Testis (tissue), 3 donors: ENCODE data around the gene UBASH3B. TPM values are rescaled to one million over a fixed set of nuclear protein-coding genes. Genes with fewer than 3 reads are reported as not detected.

Experiments used
- DNase-seq: peaks from one replicate; pipeline ENCODE4 v3.0.0-alpha.2; 2019
- H3K27ac ChIP-seq, 2 donors: fragments of 200-600 bp; sonication (generic); one replicate each; pipeline ENCODE4 v1.5.1; 2019
- H3K27me3 ChIP-seq: fragments of 200-600 bp; sonication (generic); one replicate; pipeline ENCODE4 v1.5.1; 2019
- H3K36me3 ChIP-seq: fragments of 200-600 bp; sonication (generic); one replicate; pipeline ENCODE4 v1.5.1; 2017; ENCODE audit warnings: low read depth; ENCODE audit errors: missing control alignments
- H3K4me1 ChIP-seq: fragments of 200-600 bp; sonication (generic); one replicate; pipeline ENCODE4 v1.5.1; 2019
- H3K4me3 ChIP-seq, 2 donors: fragments of 200-600 bp; sonication (generic); one replicate each; pipeline ENCODE4 v1.5.1; 2017 to 2019
- H3K9me3 ChIP-seq: fragments of 200-600 bp; sonication (generic); one replicate; pipeline ENCODE4 v1.5.1; 2017
- CTCF ChIP-seq, 3 experiments: fragments of 450-650 bp in 2 of 3; fragments of 200-600 bp in 1 of 3; sonication (generic) in 1 of 3; IDR thresholded peaks; one replicate each; pipeline ENCODE4 v1.5.1; 2016 to 2019; ENCODE audit warnings: antibody characterized with exemption in 3 of 3, mild to moderate bottlenecking in 2 of 3, moderate library complexity in 1 of 3
- POLR2A ChIP-seq: fragments of 450-650 bp; IDR thresholded peaks from one replicate; pipeline ENCODE4 v1.6.1; 2017; ENCODE audit warnings: antibody characterized with exemption, mild to moderate bottlenecking, moderate library complexity
- WGBS, 2 donors: methylation state at CpG; one replicate each; pipeline ENCODE4 v1.1.5; 2018; 5-methylcytosine and 5-hydroxymethylcytosine counted together
- intact Hi-C: fragments of 100-400 bp; cut with DNase I; formaldehyde crosslinking; loops from one replicate; pipeline ENCODE4 v1.15.1; 2023; ENCODE audit warnings: low total_unique reads
- polyA plus RNA-seq: library from polyadenylated mRNA; stranded (reverse); fragments of 350-450 nt; fragmentation: Illumina TruSeq; extraction: RNeasy Lipid Tissue Mini Kit (QIAGEN cat#74804); gene quantifications from one replicate; pipeline ENCODE4 v1.2.3, GENCODE V29; 2014; ENCODE audit warnings: low read depth, low replicate concordance; ENCODE audit not compliant: insufficient read depth
- total RNA-seq, 2 donors: library from RNA; depleted of rRNA; stranded (reverse); fragments of >200 nt; gene quantifications; one replicate each; pipeline ENCODE4 v1.2.3, GENCODE V29; 2016

UBASH3B gene
- total and polyA plus RNA-seq, 3 donors from 2014 or later, result 3.9 to 20.4 (median 14.6) TPM

- TF ChIP-seq POLR2A (no peak), CTCF (IDR thresholded peaks at IDR 0.05) (no peak)
- Histone ChIP-seq H3K4me3 (no peak overlapping the region), H3K4me1 (peaks cover 9% of the 10 kb centered on the region), H3K36me3 (no peaks in the 10 kb centered on the region), H3K27ac (no peak overlapping the region), H3K27me3 (no peaks in the 10 kb centered on the region), H3K9me3 (no peaks in the 10 kb centered on the region)
- intact Hi-C loops, result no loop called here
- DNase-seq, result no peak
- 93 to 94% methylated on average over 2 of the region's 2 CpGs for WGBS, 2 donors
Measured at GRCh38 chr11:122803306-122803705, 147.8 kb downstream of the UBASH3B start.

GRCh38 chr11:122803716-122804115 lies 148.2 kb downstream of the UBASH3B start:
- WGBS, 2 donors, result 88 to 95% methylated on average over 5 of the region's 5 CpGs
- H3K4me1 ChIP-seq, result peaks cover 11% of the 10 kb centered on the region
- TF ChIP-seq CTCF (IDR thresholded peaks at IDR 0.05) (no peak), POLR2A (no peak)

GRCh38 chr11:122804161-122804560 lies 148.6 kb downstream of the UBASH3B start:
- H3K4me1 ChIP-seq, result peaks cover 11% of the 10 kb centered on the region
- H3K27ac ChIP-seq, result no peak overlapping the region
- no peak for DNase-seq
- no peak overlapping the region for H3K4me3 ChIP-seq
- no peak for TF ChIP-seq POLR2A
- intact Hi-C loops, result no loop called here
- H3K27me3 ChIP-seq, result no peaks in the 10 kb centered on the region
- no peaks in the 10 kb centered on the region for H3K9me3 ChIP-seq
- WGBS, 2 donors, result 91 to 96% methylated on average over 3 to 4 of the region's 4 CpGs
- H3K36me3 ChIP-seq, result no peaks in the 10 kb centered on the region

More at GRCh38 chr11:122803716-122804115, 148.2 kb downstream of the UBASH3B start:
- H3K36me3 ChIP-seq, result no peaks in the 10 kb centered on the region
- H3K4me3 ChIP-seq, result no peak overlapping the region
- no peaks in the 10 kb centered on the region for H3K9me3 ChIP-seq
- intact Hi-C loops, result no loop called here
- H3K27ac ChIP-seq, result no peak overlapping the region
- no peaks in the 10 kb centered on the region for H3K27me3 ChIP-seq
- no peak for DNase-seq

GRCh38 chr11:122804796-122805195 lies 149.3 kb downstream of the UBASH3B start:
- TF ChIP-seq CTCF (IDR thresholded peaks at IDR 0.05) (no peak), POLR2A (no peak)
- intact Hi-C loops, result no loop called here

GRCh38 chr11:122807731-122808477 lies 152.4 kb downstream of the UBASH3B start:
- peak overlapping the region; percentile 58 to 59 for H3K27ac ChIP-seq
- intact Hi-C loops, result no loop called here
- no peaks in the 10 kb centered on the region for H3K9me3 ChIP-seq
- H3K4me3 ChIP-seq, result no peak overlapping the region
- H3K27me3 ChIP-seq, result no peaks in the 10 kb centered on the region
- TF ChIP-seq CTCF (IDR thresholded peaks at IDR 0.05) (no peak), POLR2A (no peak)
- no peaks in the 10 kb centered on the region for H3K36me3 ChIP-seq
- H3K4me1 ChIP-seq, result peaks cover 14% of the 10 kb centered on the region
- WGBS, 2 donors, result 71 to 81% methylated on average over 8 of the region's 8 CpGs
- no peak for DNase-seq

More at GRCh38 chr11:122804796-122805195, 149.3 kb downstream of the UBASH3B start:
- no peak overlapping the region for H3K27ac ChIP-seq
- H3K27me3 ChIP-seq, result no peaks in the 10 kb centered on the region
- no peaks in the 10 kb centered on the region for H3K36me3 ChIP-seq
- DNase-seq, result no peak
- peaks cover 14% of the 10 kb centered on the region for H3K4me1 ChIP-seq
- no peak overlapping the region for H3K4me3 ChIP-seq
- WGBS, 2 donors, result 84 to 90% methylated on average over 6 of the region's 6 CpGs
- H3K9me3 ChIP-seq, result no peaks in the 10 kb centered on the region
